ENCODE data around the gene DOCK4.

DOCK4 gene

GRCh38 chr7:112036071-112036470, 170.1 kb downstream of the DOCK4 start:
- H3K27me3 ChIP-seq (ENCODE audit: insufficient read depth, poor library complexity, severe bottlenecking): no peaks in the 10 kb centered on the region
- H3K27ac ChIP-seq (ENCODE audit: poor library complexity, severe bottlenecking): no peak overlapping the region
- DNase-seq (ENCODE audit: low spot score): no peak

GRCh38 chr7:112031689-112032088, 174.5 kb downstream of the DOCK4 start:
- Histone ChIP-seq H3K9me3 (ENCODE audit: severe bottlenecking) (no peaks in the 10 kb centered on the region), H3K27ac (ENCODE audit: poor library complexity, severe bottlenecking) (no peak overlapping the region), H3K27me3 (ENCODE audit: insufficient read depth, poor library complexity, severe bottlenecking) (no peaks in the 10 kb centered on the region), H3K4me3 (ENCODE audit: severe bottlenecking) (no peak overlapping the region), H3K4me1 (ENCODE audit: insufficient read depth, poor library complexity, severe bottlenecking) (no peaks in the 10 kb centered on the region), H3K36me3 (ENCODE audit: low read depth) (no peaks in the 10 kb centered on the region)
- TF ChIP-seq CTCF (IDR thresholded peaks at IDR 0.05; ENCODE audit: poor library complexity, severe bottlenecking): no peak
- ATAC-seq (ENCODE audit: low read depth) (no peak), DNase-seq (ENCODE audit: low spot score) (no peak)

More at GRCh38 chr7:112036071-112036470, 170.1 kb downstream of the DOCK4 start:
- H3K36me3 ChIP-seq (ENCODE audit: low read depth): no peaks in the 10 kb centered on the region
- H3K9me3 ChIP-seq (ENCODE audit: severe bottlenecking): no peaks in the 10 kb centered on the region
- no peak for ATAC-seq (ENCODE audit: low read depth)
- no peak for TF ChIP-seq CTCF (IDR thresholded peaks at IDR 0.05; ENCODE audit: poor library complexity, severe bottlenecking)
- H3K4me3 ChIP-seq (ENCODE audit: severe bottlenecking): no peak overlapping the region
- H3K4me1 ChIP-seq (ENCODE audit: insufficient read depth, poor library complexity, severe bottlenecking): no peaks in the 10 kb centered on the region

- Histone ChIP-seq H3K27ac (ENCODE audit: poor library complexity, severe bottlenecking) (no peak overlapping the region), H3K4me1 (ENCODE audit: insufficient read depth, poor library complexity, severe bottlenecking) (no peaks in the 10 kb centered on the region), H3K36me3 (ENCODE audit: low read depth) (no peaks in the 10 kb centered on the region), H3K27me3 (ENCODE audit: insufficient read depth, poor library complexity, severe bottlenecking) (no peaks in the 10 kb centered on the region), H3K4me3 (ENCODE audit: severe bottlenecking) (no peak overlapping the region), H3K9me3 (ENCODE audit: severe bottlenecking) (no peaks in the 10 kb centered on the region)
- no peak for DNase-seq (ENCODE audit: low spot score)
- ATAC-seq (ENCODE audit: low read depth): no peak
- no peak for TF ChIP-seq CTCF (IDR thresholded peaks at IDR 0.05; ENCODE audit: poor library complexity, severe bottlenecking)
These were observed 180.6 kb downstream of the DOCK4 start for GRCh38 chr7:112025556-112025955.

- DNase-seq (ENCODE audit: low spot score): no peak
- no peak overlapping the region for H3K4me3 ChIP-seq (ENCODE audit: severe bottlenecking)
- no peak for TF ChIP-seq CTCF (IDR thresholded peaks at IDR 0.05; ENCODE audit: poor library complexity, severe bottlenecking)
- ATAC-seq (ENCODE audit: low read depth): no peak
- H3K4me1 ChIP-seq (ENCODE audit: insufficient read depth, poor library complexity, severe bottlenecking): peaks cover under 1% of the 10 kb centered on the region
- no peaks in the 10 kb centered on the region for H3K36me3 ChIP-seq (ENCODE audit: low read depth)
- no peak overlapping the region for H3K27ac ChIP-seq (ENCODE audit: poor library complexity, severe bottlenecking)
- H3K9me3 ChIP-seq (ENCODE audit: severe bottlenecking): no peaks in the 10 kb centered on the region
- no peaks in the 10 kb centered on the region for H3K27me3 ChIP-seq (ENCODE audit: insufficient read depth, poor library complexity, severe bottlenecking)
These were observed 182.4 kb downstream of the DOCK4 start for GRCh38 chr7:112023786-112024185.

GRCh38 chr7:112023282-112023681, 182.9 kb downstream of the DOCK4 start:
- DNase-seq (ENCODE audit: low spot score) (no peak), ATAC-seq (ENCODE audit: low read depth) (no peak)
- no peaks in the 10 kb centered on the region for H3K9me3 ChIP-seq (ENCODE audit: severe bottlenecking)
- no peak overlapping the region for H3K4me3 ChIP-seq (ENCODE audit: severe bottlenecking)
- no peak for TF ChIP-seq CTCF (IDR thresholded peaks at IDR 0.05; ENCODE audit: poor library complexity, severe bottlenecking)
- no peaks in the 10 kb centered on the region for H3K27me3 ChIP-seq (ENCODE audit: insufficient read depth, poor library complexity, severe bottlenecking)
- H3K4me1 ChIP-seq (ENCODE audit: insufficient read depth, poor library complexity, severe bottlenecking): peaks cover 2% of the 10 kb centered on the region
- no peak overlapping the region for H3K27ac ChIP-seq (ENCODE audit: poor library complexity, severe bottlenecking)
- H3K36me3 ChIP-seq (ENCODE audit: low read depth): no peaks in the 10 kb centered on the region

Data from RWPE2 (cell line).